NCI-H526 treated with DMSO at 0.1 percent for 48 hours (cell line): ENCODE measurements around the gene NCOR2.
A peak's percentile ranks its signal among the peaks of the same experiment; 100 is the strongest.

Experiments
- DNase-seq: peaks from one replicate; lab custom pipeline; 2025; lab: John Stamatoyannopoulos, UW

The NCOR2 gene

DNA sequence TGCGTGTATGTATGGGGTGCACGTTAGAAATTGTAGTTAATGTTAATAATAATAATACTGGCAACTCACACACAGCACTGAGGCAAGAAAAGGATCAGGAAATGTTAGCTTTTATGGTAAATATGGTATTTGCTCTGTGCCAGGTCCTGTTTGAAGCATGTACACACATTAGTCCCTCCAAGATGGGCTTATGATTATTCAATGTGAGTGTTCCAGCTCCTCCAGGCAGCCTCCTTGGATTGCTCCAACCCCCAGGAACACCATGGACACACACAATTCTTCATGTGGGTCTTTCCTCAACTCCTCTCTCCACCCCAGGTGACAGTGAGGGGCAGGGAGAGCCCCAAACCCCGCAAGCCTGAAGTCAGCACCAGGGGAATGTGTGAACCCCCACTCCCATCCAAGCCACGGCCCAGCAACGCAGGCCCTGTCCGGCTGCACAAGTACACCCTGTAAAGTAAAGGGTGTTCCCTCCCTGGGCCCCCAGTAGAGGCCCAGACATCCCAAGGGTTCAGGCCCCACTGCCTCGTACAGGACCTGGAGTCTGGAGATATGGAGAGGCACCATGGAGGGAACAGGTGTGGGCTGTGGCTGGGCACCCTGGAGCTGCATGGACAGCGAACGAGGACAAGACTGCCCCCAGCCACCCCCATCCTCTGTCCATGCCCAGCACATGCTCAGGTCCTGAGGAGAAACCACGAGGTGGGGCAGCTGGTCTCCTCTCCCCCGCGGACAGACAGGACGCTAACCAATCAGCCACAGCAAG lies 41.3 kb downstream of the NCOR2 start:
- DNase-seq = no peak

DNA sequence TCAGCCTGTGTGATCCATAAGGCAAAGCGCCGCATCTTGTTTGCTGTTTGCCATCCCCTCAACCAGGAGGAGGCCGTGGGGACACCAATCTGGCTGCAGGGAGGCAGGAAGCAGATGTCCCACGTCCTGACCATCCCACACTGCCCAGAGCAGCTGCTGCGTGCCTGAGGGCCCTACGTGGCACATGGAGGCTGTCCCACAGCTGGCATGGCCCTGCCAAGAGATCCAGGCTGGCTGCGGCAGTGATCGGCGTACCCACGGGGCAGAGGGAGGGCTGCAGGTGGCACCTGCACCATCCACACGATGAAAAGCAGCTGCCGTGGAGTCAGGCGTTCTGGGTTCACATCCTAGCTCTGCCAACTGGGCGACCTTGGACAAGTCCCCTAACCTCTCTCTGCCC lies 42.0 kb downstream of the NCOR2 start:
- DNase-seq = no peak

DNA sequence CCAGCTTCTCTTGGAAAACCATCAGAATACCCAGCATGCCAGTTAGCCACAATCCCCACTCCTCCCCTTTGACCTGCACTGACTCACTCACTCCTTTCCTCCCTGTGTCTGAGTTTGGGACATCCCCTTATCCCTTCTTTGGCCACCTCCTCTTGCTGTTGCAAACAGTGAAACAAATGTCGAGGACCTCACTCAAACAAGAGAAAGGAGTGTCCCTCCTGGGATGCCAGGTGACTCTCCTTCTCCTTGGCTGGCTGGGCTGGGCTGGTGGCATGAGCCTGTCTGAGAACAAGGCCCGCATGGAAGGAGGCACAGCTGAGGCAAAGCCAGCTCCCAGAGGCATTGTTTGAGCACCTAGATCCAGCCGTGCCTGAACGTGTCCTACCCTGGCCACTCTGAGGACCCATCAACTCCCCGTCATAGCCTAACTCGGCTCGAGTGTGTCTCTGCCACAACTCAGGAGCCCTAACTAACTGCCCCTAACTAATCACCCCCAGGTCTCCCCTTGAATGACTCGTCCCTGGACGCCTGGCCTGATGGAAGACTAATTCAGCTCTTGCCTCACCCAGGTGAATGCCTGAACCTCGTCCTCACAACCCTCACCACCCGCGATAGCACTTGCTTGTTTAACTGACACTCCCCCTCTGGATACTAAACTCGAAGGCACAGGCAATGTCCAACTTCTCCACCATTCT lies 43.0 kb downstream of the NCOR2 start:
- DNase-seq = no peak

DNA sequence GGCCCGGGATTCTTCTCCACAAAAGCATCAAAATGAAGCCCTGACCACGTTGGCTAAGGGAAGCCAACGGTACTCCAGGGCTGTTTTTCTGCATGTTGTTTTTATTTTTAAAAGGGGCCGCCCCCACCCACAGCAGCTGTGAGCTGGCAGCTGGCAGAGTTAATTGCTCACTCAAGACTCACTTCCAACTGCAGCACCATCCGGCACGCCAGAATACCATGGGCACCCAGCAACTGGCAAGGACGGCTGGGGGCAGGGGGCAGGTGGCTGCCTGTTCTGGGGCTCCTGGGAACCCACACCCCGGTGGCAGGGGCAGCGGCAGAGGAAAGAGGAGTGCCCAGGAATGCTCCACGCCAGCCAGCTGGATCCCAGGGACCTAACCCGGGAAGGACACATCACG lies 44.3 kb downstream of the NCOR2 start:
- DNase-seq = no peak

DNA sequence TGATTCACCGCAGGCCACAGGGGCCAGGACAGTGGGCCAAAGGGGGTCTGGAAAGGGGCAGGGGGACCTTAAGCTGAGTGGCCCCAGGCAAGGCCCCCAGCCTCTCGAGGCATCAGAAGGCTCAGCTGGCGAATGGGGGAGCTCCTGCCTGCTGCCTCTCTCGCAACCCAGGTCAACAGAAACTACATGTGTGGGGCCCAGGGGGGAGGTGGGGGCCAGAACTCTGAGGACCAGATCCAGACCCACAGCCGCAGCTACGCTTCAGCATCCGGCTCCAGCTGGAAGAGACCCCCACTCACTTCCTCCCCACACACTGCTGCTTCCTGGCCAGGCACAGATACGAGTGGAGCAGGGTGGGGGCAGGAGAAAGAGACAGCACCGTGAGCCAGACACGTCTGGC lies 46.5 kb downstream of the NCOR2 start:
- no peak for DNase-seq

DNA sequence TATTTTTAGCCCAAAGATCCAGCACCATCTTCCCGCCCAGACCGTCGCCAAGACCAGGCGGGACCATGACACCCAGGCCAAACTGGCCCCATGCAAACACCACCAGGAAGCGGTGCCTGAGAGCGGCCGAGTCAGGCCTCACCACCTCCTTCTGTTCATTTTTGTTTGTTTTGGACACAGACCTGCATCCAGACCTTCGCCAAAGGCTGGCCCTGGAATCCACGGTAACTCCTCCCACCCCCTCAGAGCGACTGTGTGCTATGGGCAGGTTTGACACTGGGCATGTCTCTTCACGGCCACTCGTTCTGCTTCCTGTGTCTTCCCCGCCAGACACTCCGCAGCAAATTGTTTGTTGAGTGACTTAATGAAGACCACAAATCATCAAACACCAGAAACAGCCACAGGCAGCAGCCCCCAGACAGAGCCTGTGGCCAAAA lies 47.1 kb downstream of the NCOR2 start:
- no peak for DNase-seq

DNA sequence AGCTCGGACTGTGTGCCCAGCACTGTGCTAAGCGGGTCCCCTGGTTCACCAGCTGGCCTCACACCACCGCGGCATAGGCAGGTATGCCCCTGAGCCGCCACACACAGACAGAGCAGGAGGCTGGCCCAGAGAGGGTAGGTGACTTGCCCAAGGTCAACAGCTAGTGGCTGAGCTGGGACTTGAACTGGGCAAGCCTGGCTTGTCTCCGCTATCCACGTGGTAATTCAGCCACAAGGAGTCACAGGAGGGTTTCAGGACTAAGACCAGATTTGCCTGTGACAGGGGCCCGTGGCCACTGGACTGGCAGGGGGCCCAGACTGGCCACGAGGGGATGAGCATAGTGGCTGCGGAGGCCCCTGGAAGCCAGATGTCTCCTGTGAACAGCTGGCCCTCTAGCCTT lies 47.7 kb downstream of the NCOR2 start:
- no peak for DNase-seq

DNA sequence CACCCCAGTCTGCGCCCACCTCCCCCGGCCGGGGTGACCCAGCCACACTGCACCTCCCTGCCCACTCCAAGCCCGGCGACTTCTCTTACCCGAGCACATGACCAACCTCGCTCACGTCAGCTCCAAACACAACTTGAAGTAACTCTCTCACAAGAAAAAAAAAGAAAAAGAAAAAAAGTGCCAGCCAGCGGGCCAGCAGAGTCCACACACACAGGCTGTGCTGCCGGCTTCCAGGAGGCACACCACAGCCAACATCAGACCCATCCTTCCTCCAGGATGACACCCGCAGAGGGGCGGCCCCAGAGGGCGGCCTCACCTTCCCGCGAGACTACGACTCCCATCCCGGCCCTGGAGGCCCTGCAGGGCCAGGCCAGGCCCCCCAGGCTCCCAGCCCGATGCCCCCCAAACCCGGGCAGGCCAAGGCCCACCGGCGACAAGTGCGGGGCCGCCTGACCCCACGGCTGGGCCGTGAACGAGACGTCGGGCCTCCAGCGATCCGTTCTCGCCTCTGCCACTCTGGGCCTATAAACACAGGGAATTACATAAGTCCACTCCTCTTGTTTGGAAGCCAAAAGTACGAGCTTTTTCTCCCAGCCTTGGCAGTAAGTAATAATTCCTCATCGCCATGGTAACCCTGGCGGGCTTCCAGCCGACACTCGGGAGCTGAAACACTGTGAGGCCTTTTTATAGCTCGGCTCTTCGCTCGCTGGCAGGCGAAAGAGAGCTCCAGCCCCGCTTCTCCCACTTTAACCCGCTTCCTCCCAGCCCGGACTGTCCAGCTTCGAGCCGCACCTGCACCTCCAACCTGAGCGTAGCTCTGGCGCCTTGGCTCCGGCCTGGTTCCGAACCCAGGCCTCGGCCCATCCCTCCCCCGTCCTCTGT lies 49.1 kb downstream of the NCOR2 start:
- peak; percentile 62 for DNase-seq
